ENCODE results near the gene PSME3. TPM values are rescaled to one million over a fixed set of nuclear protein-coding genes. Genes with fewer than 3 reads are reported as not detected.
A peak's percentile ranks its signal among the peaks of the same experiment; 100 is the strongest.

Gene PSME3
- total and polyA plus RNA-seq, 2 of the 13 experiments (the other 11 are each of a cell fraction or from before 2014, with no cell fraction given), result 66.3 to 135 TPM

GRCh38 chr17:42891539-42892152 is 58.4 kb downstream of the PSME3 start (continued):
- peak; percentile 61; the same call in 1 of the 2 replicates for TF ChIP-seq ZNF710 (CRISPR knock-in tag; IDR thresholded peaks at IDR 0.05; ENCODE audit: borderline replicate concordance)
- peak; percentile 53; the same call in 1 of the 2 replicates for TF ChIP-seq HOMEZ (CRISPR knock-in tag; IDR thresholded peaks at IDR 0.05; ENCODE audit: low read depth)
- TF ChIP-seq ZBTB34 (CRISPR knock-in tag; IDR thresholded peaks at IDR 0.05), result 0 out of 2 replicates have a peak, but pooled peaks have one; percentile 58
- no peak for TF ChIP-seq CREBL2 (CRISPR knock-in tag; IDR thresholded peaks at IDR 0.05; ENCODE audit: borderline replicate concordance)
- peak; percentile 45; the same call in 1 of the 2 replicates for TF ChIP-seq ZNF501 (CRISPR knock-in tag; IDR thresholded peaks at IDR 0.05)
- TF ChIP-seq WIZ (CRISPR knock-in tag; IDR thresholded peaks at IDR 0.05), result no peak
- no peak for TF ChIP-seq SMYD3 (CRISPR knock-in tag; IDR thresholded peaks at IDR 0.05)
- 0 out of 2 replicates have a peak, but pooled peaks have one; percentile 68 for TF ChIP-seq STAT6 (CRISPR knock-in tag; IDR thresholded peaks at IDR 0.05; ENCODE audit: borderline replicate concordance)
- no peak for TF ChIP-seq RBM22 (optimal IDR thresholded peaks at IDR 0.05; ENCODE audit: low read length)
- no peak for TF ChIP-seq ZNF530 (CRISPR knock-in tag; IDR thresholded peaks at IDR 0.05; ENCODE audit: low read depth)
- TF ChIP-seq NCOR1 (IDR thresholded peaks at IDR 0.05; ENCODE audit: borderline replicate concordance, low read length), result peak; percentile 9; the same call in 1 of the 2 replicates
- peak; percentile 86 for TF ChIP-seq HNF1B (CRISPR knock-in tag; IDR thresholded peaks at IDR 0.05)
- TF ChIP-seq ARHGAP35 (CRISPR knock-in tag; IDR thresholded peaks at IDR 0.05; ENCODE audit: borderline replicate concordance), result no peak
- no peak for TF ChIP-seq ISL2 (CRISPR knock-in tag; IDR thresholded peaks at IDR 0.05)
- no peak for TF ChIP-seq GTF3A (CRISPR knock-in tag; conservative IDR thresholded peaks at IDR 0.05)
- no peak for TF ChIP-seq ZNF317 (CRISPR knock-in tag; IDR thresholded peaks at IDR 0.05)
- no peak for TF ChIP-seq SMARCC2 (IDR thresholded peaks at IDR 0.05)
- TF ChIP-seq ZNF484 (CRISPR knock-in tag; IDR thresholded peaks at IDR 0.05; ENCODE audit: borderline replicate concordance, low read depth), result no peak
- TF ChIP-seq ZNF550 (CRISPR knock-in tag; IDR thresholded peaks at IDR 0.05; ENCODE audit: borderline replicate concordance), result no peak

Data from HepG2 (cell line).